Fibroblast of pulmonary artery (primary cell): ENCODE data around the gene AURKB.

Source experiments
- DNase-seq: peaks from one replicate; pipeline ENCODE4 v3.0.0-alpha.2; 2010; ENCODE audit warnings: low read depth
- H3K4me3 ChIP-seq: replicated peaks from 2 replicates; pipeline ENCODE4 v1.5.1; 2011; ENCODE audit warnings: low read depth, mild to moderate bottlenecking, control low read depth, low read length, moderate library complexity
- TF ChIP-seq, protein P1 (sequence below): IDR thresholded peaks from 2 replicates; pipeline ENCODE4 v1.5.1; 2011; ENCODE audit warnings: mild to moderate bottlenecking, control low read depth, low read length, inconsistent platforms; ENCODE audit errors: missing control alignments

AURKB gene

DNA sequence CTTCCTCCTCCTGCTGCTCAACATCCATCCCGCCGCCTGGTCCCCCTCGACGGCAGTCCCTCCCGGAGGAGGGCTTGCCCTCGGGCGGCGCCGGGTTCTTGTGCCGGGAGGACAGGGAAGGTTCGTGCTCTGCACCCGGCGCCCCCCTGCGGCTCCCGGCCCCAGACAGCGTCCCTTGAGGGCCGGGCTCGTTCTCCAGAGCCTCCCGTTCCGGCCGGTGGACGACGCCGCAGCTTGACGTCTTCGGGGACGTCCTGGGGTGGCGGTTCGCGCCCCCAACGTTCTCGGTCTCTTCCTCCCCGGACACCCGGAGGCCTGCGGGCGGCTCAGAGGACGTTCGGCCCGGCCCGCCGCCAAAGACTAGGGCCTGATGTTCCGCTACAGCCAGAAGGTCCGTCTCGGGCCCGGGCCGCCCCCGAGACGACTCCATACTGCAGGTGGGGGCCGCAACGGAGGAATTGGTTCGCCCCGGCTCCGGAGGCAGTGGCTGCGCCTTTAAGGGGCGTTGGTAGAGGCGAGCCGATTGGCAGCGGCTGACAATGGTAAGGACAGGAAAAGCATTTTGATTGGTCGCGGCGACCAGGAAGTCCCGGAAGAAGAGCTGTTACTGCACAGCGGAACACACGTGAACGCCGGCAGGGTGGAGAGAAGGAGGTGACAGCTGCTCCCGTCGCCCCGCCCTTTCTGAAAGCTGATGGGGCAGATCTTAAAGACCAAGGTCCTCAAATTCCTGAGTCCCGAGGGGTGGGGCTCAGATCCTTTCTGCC lies 20.5 kb downstream of the AURKB start, which contains the start of gene BORCS6:
BORCS6 (minus strand) TSS at position 470 of the 767 bp plus-strand sequence; CDS start at position 430, 40 bp downstream.
- DNase-seq, result peak; percentile 99
- H3K4me3 ChIP-seq, result peak within 1 kb of the TSS; percentile 79
- TF ChIP-seq, protein P1, sequence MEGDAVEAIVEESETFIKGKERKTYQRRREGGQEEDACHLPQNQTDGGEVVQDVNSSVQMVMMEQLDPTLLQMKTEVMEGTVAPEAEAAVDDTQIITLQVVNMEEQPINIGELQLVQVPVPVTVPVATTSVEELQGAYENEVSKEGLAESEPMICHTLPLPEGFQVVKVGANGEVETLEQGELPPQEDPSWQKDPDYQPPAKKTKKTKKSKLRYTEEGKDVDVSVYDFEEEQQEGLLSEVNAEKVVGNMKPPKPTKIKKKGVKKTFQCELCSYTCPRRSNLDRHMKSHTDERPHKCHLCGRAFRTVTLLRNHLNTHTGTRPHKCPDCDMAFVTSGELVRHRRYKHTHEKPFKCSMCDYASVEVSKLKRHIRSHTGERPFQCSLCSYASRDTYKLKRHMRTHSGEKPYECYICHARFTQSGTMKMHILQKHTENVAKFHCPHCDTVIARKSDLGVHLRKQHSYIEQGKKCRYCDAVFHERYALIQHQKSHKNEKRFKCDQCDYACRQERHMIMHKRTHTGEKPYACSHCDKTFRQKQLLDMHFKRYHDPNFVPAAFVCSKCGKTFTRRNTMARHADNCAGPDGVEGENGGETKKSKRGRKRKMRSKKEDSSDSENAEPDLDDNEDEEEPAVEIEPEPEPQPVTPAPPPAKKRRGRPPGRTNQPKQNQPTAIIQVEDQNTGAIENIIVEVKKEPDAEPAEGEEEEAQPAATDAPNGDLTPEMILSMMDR, result no peak

DNA sequence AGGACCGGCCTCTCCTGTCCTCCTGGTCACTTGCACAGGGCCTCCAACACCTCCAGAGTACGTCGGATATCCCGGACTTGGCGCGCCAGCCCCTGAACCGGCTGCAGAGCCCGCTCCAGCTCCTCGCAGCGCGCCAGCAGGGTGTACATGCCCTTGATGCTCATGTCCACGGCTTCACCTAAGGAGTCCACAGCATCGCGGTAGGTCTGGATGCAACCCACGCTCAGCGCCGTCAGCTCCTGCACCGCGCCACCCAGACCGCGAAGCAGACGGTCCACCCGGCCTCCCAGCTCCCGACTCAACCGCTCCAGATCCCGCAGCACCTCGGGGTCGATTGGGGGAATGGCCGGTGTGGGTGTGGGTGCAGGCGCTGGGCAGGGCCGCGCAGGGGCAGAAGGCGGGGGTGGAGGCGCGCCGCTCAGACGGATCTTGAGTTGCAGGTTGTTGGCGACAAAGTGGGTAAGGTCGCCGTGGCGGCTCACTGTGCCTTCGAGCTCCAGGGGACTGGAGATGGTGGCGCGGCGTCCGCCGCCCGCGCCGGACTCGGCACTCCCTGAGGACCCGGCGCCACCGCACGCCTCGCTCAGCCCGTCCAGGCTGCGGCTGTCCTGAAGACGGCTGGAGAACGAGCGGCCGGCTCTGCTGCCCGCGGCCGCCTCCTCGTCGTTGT lies 21.2 kb downstream of the AURKB start:
- DNase-seq, result no peak

DNA sequence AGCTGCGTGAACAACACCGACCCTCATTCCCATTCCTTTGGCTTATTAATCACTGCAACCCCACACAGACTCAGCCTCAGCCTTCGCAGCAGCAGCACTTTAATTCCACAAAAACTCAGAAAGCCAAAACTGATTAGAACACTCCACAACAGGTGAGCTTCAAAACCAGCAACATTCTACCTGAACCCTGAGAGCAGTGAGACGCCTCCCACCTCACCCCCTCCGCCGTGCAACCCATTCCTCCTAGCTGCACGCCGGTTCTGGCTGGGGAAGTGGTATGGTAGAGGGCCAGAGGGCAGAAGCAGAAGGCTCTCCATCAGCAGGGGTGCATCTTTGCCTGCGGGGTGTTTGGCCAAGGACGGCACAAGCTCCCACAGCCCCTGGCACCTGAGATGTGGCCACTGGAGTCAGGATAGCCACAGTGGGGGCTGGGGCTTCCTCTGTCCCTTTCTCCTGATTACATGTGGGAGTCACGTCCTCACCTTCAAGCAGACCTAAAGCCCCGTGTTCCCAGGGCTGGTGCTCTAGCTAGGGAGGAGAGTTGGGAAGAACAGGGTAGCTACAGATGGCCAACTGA lies 22.0 kb downstream of the AURKB start:
- peak overlapping the region; percentile 79 for H3K4me3 ChIP-seq
- DNase-seq, result no peak
- TF ChIP-seq, protein P1, result no peak

More for the DNA sequence above, 21.2 kb downstream of the AURKB start:
- peak overlapping the region; percentile 79 for H3K4me3 ChIP-seq
- TF ChIP-seq, protein P1, result no peak

DNA sequence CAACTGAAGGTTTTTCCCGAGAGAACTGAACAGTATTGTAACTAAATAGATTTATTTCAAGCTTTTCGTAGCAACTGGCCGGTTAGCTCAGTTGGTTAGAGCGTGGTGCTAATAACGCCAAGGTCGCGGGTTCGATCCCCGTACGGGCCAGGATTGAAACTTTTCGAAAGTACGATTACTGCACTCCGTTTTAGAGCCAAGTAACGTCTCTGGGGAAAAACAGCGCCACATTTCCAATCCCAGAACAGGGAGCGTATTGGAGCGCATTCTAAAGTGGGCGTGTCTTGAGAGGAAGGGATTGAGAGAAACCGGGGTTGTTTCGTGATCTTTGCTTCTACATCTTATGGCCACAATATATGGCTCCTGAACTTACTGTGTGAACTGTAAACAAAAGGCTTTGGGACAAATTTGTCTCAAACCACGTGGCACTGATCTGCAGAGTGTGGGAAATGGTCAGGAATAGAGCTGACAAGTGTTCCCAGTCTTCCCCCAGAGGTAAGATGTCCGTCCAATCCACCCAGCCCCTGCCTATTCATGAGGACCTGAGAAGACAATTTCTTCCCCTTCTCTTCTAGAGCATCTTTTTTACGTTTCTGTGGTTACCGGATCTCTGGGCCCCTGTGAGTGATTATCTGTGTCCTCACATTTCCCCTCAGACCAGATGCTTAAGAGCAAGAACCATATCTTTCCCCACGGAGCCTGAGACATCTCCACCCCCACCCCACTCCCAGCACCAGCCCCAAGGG lies 22.7 kb downstream of the AURKB start:
- DNase-seq, result peak; percentile 100
- H3K4me3 ChIP-seq, result peak overlapping the region; percentile 91
- TF ChIP-seq, protein P1, result no peak

- H3K4me3 ChIP-seq, result peak overlapping the region; percentile 91
These were observed 23.4 kb downstream of the AURKB start for GRCh38 chr17:8186787-8187516.

More at GRCh38 chr17:8186787-8187516, 23.4 kb downstream of the AURKB start:
- DNase-seq, result peak; percentile 97
- TF ChIP-seq, protein P1, result peak; percentile 42
